Measurements from ENCODE around the gene OR5H14.

Gene OR5H14

DNA sequence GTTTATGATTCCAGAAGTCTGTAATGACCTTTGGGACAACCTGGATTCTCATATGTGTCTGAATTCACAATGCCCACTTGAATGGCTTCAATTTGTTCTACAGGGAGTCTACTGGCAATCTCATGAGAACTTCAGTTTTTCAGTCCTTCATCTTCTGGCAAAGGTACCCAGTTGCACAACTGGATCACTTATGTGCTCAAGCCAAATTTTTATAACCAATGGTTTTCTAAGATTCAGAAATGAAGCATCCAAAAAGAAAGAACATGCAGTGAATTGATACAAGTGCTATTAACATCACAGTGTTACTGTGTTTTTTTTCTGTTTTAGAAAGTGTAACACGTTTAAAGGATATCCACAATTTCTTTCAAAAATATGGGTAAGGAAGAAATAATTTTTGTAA lies at the start of gene OR5H14:
TSS of gene OR5H14 (plus strand) at position 301 of the 400 bp plus-strand sequence. CDS start 1,907 bp downstream, outside the sequence.
- DNase-seq (ENCODE audit: insufficient read length, low spot score): no peak
- TF ChIP-seq, protein P1, sequence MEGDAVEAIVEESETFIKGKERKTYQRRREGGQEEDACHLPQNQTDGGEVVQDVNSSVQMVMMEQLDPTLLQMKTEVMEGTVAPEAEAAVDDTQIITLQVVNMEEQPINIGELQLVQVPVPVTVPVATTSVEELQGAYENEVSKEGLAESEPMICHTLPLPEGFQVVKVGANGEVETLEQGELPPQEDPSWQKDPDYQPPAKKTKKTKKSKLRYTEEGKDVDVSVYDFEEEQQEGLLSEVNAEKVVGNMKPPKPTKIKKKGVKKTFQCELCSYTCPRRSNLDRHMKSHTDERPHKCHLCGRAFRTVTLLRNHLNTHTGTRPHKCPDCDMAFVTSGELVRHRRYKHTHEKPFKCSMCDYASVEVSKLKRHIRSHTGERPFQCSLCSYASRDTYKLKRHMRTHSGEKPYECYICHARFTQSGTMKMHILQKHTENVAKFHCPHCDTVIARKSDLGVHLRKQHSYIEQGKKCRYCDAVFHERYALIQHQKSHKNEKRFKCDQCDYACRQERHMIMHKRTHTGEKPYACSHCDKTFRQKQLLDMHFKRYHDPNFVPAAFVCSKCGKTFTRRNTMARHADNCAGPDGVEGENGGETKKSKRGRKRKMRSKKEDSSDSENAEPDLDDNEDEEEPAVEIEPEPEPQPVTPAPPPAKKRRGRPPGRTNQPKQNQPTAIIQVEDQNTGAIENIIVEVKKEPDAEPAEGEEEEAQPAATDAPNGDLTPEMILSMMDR (IDR thresholded peaks at IDR 0.05; ENCODE audit: insufficient read depth, missing control alignments): no peak
- FAIRE-seq: no peak

DNA sequence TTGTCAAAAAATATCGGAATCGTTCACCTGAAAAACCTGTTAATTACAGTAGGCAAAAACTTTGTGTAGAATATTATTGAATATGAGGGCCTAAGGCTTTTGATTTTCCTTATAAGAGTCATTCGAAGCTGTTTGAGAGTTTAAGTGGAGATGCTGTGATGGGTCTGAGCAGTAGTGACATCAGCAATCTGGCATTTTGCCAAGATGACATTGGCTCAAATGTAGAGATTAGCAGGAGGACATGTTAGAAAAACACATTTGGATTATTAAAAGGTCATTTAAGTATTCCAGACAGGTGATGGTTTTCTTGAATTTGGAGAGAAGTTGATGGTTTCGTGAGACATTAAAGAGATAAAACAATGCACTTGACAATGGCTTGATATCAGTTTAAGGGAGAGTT lies 47.4 kb upstream of the OR5H14 start:
- no peak for DNase-seq (ENCODE audit: insufficient read length, low spot score)
- no peak for FAIRE-seq
- TF ChIP-seq, protein P1 (IDR thresholded peaks at IDR 0.05; ENCODE audit: insufficient read depth, missing control alignments): no peak

DNA sequence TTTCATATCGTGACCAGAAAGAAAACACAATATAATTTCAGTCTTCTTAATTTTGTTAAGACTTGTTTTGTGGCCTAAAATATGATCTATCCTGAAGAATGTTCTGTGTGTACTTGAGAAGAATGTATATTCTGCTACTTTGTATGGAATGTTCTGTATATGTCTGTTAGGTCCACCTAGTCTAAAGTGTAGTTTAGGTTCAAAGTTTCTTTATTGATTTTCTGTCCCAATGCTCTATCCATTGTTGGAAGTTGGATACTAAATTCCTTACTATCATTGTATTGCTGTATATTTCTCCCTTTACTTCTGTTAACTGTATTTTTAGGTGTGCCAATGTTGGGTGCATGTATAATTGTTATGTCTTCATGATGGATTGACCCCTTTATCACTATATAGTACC lies 39.1 kb upstream of the OR5H14 start:
- no peak for DNase-seq (ENCODE audit: insufficient read length, low spot score)
- FAIRE-seq: no peak
- TF ChIP-seq, protein P1 (IDR thresholded peaks at IDR 0.05; ENCODE audit: insufficient read depth, missing control alignments): no peak

DNA sequence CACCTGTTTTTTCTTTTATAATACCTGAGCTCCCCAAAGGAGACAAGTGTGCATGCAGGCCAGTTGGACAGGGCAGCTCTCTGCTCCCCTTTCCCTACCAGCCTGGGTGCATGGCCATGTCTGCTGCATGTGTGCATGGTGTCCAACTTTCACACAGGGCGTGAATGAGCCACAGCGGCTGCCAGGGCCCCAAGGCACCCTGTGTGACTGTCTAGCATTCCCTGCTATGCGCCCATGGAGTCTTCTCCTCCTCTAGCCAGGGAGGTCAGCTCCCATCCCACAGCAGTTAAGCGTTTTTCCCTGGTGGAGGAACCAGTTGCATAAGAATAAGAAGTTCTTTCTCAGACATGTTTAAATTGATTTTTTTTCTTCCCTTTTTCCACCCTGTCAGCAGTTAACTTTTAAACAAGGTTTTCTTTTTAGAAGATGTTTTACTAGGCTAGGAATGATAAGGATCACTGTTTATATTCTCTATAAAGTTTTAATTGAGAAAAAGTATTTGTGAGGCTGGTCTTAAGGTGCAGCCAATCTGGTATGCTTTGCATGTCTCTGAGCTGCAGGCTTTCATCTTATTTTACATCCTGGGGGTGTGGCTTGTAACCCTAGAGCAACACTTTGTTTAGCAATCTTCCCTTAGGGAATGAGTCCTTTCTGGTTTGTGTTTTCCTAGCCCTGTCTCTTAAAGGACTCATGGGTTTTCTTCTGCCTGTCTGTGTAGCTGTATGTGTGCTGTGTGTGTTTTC lies 37.3 kb upstream of the OR5H14 start:
- FAIRE-seq: no peak
- TF ChIP-seq, protein P1 (IDR thresholded peaks at IDR 0.05; ENCODE audit: insufficient read depth, missing control alignments): no peak

DNA sequence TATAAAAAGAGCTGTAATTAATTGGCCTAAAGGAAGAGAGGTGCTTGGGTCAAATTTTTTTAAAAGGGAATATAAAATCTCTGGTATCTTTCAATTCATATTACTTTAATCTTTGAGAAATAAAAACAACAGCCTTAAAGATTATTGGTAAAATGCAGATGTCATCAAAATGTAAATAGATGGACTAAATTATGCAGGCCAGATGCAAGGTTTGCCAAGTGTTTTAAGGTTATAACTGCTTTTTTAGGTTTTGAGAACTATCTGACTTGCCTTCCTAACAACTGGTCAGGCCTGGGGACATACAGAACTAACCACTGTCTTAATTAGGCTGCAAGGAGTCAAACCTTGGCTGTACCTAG lies 36.8 kb upstream of the OR5H14 start:
- TF ChIP-seq, protein P1 (IDR thresholded peaks at IDR 0.05; ENCODE audit: insufficient read depth, missing control alignments): no peak
- DNase-seq (ENCODE audit: insufficient read length, low spot score) (no peak), FAIRE-seq (no peak)

More for the DNA sequence above, 37.3 kb upstream of the OR5H14 start:
- no peak for DNase-seq (ENCODE audit: insufficient read length, low spot score)

DNA sequence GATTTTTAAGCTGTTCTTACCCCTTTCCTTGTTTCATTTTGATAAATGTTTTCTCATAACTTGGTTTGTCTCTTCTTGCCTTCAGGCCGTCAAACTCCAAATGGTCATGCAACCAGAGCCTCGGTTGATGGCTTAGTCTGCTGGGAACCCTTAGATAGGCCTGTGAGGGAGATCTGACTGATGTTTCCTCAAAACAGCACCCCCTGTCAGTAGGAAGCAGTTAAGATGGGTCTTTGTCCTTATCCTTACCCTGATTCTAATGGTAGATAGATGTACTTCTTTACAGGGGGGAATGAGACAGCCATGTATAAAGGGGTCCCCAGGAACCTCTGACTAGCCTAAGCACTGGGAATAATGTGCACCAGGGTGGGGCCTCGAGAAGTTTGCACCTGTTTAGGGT lies 33.0 kb upstream of the OR5H14 start:
- FAIRE-seq (no peak), DNase-seq (ENCODE audit: insufficient read length, low spot score) (no peak)
- TF ChIP-seq, protein P1 (IDR thresholded peaks at IDR 0.05; ENCODE audit: insufficient read depth, missing control alignments): no peak

DNA sequence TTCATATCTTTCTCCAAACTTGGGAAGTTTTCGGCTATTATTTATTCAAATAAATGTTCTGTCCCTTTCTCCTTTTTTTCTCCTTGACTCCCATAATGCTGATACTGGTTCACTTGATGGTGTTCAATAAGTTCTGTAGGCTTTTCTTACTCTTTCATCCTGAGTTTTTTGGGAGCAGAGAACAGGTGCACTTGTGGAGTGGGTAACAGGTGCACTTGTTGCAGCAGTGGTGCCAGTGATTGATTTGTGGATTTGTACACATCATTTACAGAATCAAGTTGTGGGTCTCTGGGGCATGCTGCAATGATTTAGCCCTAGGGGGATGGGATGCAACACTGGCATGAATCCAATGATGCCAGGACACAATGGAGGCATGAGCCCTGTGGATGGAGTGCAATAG lies 31.6 kb upstream of the OR5H14 start:
- no peak for FAIRE-seq
- TF ChIP-seq, protein P1 (IDR thresholded peaks at IDR 0.05; ENCODE audit: insufficient read depth, missing control alignments): no peak

More for the DNA sequence above, 31.6 kb upstream of the OR5H14 start:
- no peak for DNase-seq (ENCODE audit: insufficient read length, low spot score)

Data from D721Med (cell line).